SH-SY5Y (cell line): ENCODE results near the gene AQP3.

Experiments
- GATA2 ChIP-seq: IDR thresholded peaks from 2 replicates; pipeline ENCODE4 v1.6.1; 2011; ENCODE audit warnings: mild to moderate bottlenecking, low read depth, low read length
- GATA3 ChIP-seq: IDR thresholded peaks from 2 replicates; pipeline ENCODE4 v1.6.1; 2011; ENCODE audit warnings: low read depth, mild to moderate bottlenecking, low read length, moderate library complexity

- no peak for TF ChIP-seq GATA3
- TF ChIP-seq GATA2, result 0 out of 2 replicates have a peak, but pooled peaks have one; percentile 30
Measured at GRCh38 chr9:33473643-33474352, 26.4 kb upstream of the AQP3 start, which contains the start of gene NOL6.
